ENCODE data around the gene BIN1.
A peak's percentile ranks its signal among the peaks of the same experiment; 100 is the strongest.

The BIN1 gene, protein sequence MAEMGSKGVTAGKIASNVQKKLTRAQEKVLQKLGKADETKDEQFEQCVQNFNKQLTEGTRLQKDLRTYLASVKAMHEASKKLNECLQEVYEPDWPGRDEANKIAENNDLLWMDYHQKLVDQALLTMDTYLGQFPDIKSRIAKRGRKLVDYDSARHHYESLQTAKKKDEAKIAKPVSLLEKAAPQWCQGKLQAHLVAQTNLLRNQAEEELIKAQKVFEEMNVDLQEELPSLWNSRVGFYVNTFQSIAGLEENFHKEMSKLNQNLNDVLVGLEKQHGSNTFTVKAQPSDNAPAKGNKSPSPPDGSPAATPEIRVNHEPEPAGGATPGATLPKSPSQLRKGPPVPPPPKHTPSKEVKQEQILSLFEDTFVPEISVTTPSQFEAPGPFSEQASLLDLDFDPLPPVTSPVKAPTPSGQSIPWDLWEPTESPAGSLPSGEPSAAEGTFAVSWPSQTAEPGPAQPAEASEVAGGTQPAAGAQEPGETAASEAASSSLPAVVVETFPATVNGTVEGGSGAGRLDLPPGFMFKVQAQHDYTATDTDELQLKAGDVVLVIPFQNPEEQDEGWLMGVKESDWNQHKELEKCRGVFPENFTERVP

GRCh38 chr2:127106991-127107621 is at the start of gene BIN1:
BIN1 (minus strand) TSS chr2:127107154; CDS start chr2:127106943, 211 bp downstream.
- peak; percentile 68 for DNase-seq (ENCODE audit: low read depth)

DNA sequence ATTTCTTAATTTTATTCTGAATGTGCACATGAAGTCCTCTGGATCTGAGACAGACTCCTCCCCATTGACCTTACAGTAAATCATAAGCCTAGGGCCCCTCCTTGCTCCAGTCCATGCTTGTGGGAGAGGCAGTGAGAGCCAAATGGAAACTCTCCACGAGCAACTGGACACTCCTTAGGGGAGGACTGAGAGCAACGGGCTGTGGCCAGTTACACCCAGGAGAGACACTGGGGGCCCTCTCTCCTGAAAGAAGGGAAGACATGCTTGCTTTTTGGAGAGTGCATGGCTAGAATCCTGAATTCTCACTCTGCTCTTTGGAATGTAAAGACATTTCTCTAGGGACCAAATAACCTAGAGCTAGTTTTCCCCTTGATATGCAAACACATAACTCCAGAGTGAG is 49.0 kb upstream of the BIN1 start:
- peak; percentile 59 for DNase-seq (ENCODE audit: low read depth)

DNA sequence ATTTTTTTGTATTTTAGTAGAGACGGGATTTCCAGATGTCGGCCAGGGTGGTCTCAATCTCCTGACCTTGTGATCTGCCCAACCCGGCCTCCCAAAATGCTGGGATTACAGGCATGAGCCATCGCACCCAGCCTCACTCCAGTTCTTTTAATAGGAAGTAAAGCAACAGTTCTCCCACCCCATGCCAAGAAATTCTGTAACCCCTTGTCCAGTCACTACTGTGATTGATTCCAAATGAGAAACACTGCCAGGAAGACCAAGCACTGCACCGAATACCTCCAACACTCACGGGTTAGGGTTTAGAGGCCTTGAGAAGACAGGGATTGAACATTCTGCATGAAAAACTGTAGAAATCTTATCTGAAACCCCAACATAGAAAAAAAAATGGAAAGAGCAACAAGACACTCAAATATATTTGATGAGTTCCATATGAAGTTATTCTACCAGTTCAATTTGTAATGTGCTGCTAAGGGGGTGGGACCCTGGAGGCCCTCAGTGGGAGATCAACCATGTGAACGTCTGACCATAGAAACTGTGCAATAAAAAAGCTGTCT is 48.2 kb upstream of the BIN1 start:
- DNase-seq (ENCODE audit: low read depth): peak; percentile 71

DNA sequence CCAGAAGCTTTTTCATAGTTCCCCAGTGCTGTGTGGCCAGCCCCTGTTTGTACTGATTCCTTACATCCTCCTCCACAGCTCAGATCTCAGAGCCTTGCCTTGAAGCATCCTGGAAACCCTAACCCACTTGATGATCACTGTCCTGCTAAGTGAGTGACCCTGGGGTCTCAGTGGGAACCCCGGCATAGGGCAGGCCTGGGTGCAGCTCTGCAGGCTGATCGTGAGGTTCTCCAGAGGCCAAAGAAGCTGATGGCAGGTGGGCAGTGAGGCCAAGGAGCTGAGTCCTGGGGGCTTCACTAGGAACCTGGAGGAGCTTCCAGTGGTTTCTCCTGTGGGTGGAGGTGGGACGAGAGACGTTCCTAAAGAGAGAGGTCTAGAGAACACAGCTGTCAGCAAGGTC is 47.4 kb upstream of the BIN1 start:
- no peak for DNase-seq (ENCODE audit: low read depth)

DNA sequence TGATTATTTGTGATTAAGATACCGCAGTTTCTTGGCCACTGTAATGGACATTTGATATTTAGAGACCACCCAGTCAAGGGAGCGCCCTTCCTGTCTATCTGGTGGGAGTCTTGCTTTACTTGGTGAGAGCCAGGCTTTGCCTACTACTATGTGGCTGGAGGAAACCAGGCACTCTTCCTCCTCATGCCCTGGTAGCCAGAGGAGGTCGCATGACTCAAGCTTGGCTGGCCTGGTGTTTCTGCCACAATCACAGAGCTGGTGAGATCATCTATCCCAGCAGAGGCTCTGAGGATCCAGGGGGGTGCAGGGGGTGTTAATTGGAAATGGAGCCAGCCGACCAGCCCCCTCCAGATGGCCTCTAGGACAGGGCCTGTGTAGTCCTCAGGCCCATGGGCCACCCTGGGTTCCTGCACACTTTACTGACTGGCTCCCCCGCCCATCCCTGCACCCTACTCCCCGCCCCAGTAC is 46.8 kb upstream of the BIN1 start:
- peak; percentile 48 for DNase-seq (ENCODE audit: low read depth)

GRCh38 chr2:127150996-127151395 is 44.0 kb upstream of the BIN1 start:
- DNase-seq (ENCODE audit: low read depth): no peak

DNA sequence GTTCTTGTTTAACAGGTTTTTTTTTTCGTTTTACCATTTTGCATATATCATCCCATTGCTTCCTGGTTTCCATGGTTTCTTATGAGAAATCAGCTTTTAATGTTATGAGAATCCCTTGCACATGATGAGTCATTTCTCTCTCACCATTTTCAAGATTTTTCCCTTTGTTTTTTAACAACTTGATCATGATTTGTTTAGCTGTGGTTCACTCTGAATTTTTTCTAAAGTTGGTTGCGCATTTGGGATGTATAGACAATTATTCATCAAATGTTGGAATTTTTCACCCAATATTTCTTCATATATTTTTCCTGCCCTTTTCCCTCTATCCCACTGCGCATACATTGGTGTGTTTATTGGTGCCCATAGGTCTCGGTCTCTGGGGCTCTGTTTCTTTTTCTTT is 42.4 kb upstream of the BIN1 start:
- DNase-seq (ENCODE audit: low read depth): peak; percentile 59

GRCh38 chr2:127146820-127147502 is 40.0 kb upstream of the BIN1 start:
- DNase-seq (ENCODE audit: low read depth): no peak

- DNase-seq (ENCODE audit: low read depth): no peak
Observed at GRCh38 chr2:127146071-127146725, 39.2 kb upstream of the BIN1 start.

DNA sequence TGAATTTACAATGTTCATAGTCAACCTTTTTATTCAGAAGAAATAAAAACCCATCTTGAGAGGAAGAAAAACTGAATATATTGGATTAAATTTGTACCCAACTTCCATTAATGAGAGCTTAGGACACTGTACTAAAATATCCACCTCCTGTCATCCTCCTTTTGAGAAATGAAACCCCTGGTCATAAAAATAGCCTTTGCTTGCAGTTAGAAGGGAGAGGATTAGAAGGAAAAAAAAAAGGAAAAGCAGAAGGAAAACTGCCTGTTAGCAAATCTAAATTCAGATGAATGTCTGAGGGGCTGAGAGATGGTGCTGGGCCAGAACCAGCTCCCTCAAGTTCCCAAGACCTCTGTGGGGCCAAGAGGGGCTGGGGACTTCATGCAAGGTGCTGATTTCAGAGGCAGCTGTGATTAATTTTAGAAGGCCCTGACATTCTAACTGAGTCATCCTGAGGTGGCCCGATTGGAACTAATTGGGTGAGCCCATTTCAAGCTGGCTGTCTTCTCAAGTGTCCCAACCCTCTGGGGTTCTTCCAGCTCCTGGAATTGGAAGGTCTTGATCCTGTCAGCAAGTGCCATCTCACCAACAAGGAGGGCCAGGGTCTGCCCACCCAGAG is 38.4 kb upstream of the BIN1 start:
- no peak for DNase-seq (ENCODE audit: low read depth)

DNA sequence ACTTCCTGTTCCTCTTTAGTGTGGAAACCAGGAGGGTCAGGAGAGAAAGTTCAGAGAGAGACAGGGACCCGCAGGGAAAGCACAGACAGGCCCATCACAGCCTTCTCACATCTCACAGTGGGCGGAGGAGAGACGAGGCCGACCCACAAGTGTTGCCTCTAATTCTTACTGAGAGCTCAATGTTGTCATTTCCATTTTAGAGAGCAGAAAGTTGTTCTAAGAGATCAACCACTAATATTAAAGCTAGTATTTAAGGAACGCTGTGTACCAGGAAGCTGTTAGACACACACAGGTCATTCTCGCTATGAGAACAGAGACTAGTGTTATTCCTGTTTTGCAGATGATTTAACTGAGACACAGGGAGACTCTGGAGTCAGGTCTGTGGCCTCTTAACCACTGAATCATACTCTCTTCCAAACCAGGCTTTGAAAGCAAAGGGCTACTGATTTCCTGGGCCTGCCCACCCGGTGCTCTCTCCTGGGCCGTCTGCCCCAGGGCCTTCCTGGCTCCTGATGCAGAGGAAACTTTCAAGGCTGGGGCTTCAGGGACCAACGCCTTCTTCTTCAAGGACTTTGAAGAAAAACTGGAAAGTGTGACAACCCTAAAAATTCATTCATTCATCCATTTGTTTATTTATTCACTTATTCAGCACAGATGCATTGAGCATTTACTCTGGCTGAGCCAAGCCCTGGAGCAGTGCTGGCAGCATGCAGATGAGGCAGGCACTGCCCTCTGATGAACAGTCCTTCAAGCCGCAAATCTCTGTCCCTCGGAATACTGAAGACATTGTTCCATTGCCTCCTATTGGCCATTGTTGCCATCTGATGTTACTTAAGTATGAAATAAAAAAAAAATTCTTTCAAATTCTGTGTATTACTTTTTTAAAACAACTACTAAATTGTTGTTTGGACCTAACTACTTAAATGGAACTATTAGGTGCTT is 37.2 kb upstream of the BIN1 start:
- DNase-seq (ENCODE audit: low read depth): no peak

GRCh38 chr2:127142663-127143630 is 36.0 kb upstream of the BIN1 start:
- no peak for DNase-seq (ENCODE audit: low read depth)

DNA sequence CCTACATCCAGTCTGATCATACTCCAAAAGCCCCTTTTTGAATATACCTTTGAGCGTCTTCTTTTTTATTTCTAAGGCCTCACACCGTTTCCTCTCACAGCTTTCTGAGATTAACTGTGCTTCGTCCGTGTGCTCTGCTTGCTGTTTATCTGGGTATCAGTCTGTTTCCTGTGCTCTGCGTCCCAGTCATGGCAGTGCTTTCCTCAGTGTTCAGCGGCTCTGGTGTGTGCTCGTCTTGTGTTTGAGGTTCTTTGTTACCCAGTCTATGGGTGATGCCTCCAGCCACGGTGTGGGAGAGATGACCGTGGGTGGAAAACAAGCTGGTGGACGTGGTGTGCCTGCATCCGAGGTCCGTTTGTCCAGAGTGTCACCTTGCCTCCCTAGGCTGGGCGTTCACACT is 33.6 kb upstream of the BIN1 start:
- DNase-seq (ENCODE audit: low read depth): no peak

GRCh38 chr2:127139766-127140165 is 32.8 kb upstream of the BIN1 start:
- DNase-seq (ENCODE audit: low read depth): no peak

DNA sequence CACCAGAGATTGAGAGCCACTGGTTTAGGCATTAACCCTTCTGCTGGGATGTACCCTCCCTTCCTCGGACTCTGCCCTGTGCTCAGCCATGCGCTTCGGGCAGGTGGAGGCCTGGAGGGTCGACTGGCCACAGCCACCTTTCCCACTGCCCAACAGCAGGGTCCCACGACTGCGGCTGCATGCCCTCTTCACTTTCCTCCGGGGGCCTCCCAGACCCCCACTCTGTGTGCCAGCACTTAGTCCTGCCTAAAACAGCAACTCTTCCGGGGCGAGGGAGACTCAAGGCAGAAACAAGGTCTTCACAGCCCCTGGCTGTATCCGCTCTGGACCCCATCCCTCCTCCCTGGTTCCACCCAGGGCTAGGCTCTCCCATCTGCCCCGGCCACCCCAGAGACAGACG is 31.3 kb upstream of the BIN1 start:
- no peak for DNase-seq (ENCODE audit: low read depth)

DNA sequence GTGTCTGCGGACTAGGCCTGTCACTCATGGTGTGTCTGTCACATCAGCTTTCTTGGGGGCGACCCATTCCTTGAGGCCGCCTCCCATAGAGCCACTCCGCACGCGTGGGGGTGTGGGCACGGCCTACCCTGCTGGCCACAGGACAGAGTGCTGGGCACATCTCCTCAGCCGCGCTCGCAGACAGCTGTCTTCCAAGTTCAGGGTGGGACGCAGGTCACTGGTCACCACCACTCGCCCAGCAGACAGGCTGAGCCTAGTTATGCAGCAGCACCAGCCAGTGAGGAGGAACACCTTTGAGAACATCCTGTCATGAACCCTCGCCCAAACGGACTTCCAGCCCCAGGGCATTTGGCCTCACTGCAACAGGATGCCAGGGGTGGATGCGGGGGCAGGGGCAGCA is 30.8 kb upstream of the BIN1 start:
- no peak for DNase-seq (ENCODE audit: low read depth)

- DNase-seq (ENCODE audit: low read depth): no peak
Observed at GRCh38 chr2:127137225-127137624, 30.3 kb upstream of the BIN1 start.

DNA sequence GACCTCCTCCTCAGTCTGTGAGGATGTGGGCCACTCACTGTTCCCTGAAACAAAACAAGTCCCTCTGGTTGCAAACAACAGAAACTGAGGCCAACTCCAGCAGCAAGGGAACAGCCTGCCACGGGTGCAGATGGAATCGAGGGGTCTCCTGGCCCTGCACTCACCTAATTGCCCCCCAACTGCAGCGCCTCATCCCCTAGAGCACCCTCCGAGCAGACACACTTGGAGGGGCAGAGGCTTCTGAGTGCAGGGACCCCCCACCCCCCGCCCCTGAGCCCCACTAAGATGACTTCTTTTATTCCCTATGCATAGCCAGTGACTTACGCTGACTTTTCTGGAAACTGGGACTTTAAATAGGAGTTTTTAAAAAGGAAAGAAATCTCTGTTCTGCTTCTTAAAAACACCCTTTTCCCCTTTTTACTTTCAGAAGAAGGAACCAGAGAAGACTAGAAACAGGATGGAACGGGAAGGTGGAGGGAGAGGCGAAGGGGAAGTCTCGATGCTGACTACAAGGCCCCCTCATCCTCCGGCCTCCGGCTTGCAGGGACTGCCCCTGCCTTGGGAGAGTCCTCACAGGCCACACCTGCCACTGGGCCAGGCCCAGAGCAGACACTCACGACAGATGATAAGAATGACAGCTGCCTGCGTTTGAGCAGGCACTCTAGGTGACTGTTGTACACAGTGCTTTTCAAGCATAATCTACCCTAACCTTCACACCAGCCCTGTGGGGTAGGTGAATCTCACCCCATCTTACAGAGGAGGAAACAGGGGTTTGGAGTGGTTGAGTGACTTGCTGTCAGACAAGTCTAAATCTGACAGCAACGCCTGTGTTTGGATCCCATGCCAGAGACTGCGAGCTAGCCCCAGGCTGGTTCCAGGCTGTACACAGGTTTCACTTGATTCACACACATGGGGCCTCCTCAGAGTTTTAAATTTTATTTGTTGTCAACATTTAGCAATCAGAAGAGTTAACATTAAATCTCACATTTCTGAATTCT is 28.2 kb upstream of the BIN1 start:
- no peak for DNase-seq (ENCODE audit: low read depth)
